ENCODE measurements around the gene EFNA2.

Gene EFNA2

GRCh38 chr19:1268226-1269064 is 17.2 kb upstream of the EFNA2 start:
- Histone ChIP-seq H2AFZ (ENCODE audit: low read length) (peak overlapping the region; percentile 81), H3K14ac (ENCODE audit: low read length) (peak overlapping the region; percentile 40), H2BK120ac (ENCODE audit: low read depth, low read length) (peak overlapping the region; percentile 73), H3K9me3 (replicated peaks in 1 of 2; ENCODE audit: control insufficient read depth in 2 of 2, insufficient read depth in 1 of 2, low read depth in 1 of 2, low read length in 2 of 2) (no peaks in the 10 kb centered on the region), H3K9ac (ENCODE audit: low read depth, low read length, poor library complexity) (peak overlapping the region; percentile 78), H2BK12ac (ENCODE audit: low read length) (peak overlapping the region; percentile 100), H2BK15ac (ENCODE audit: low read length) (peak overlapping the region; percentile 96), H3K27me3 (ENCODE audit: control insufficient read depth in 3 of 3, insufficient read depth in 3 of 3, low read depth in 1 of 3, low read length in 3 of 3) (peaks cover 0 to 2% (median 0%) of the 10 kb centered on the region in 3 experiments), H4K91ac (ENCODE audit: low read depth, low read length, poor library complexity) (peak overlapping the region; percentile 97), H3K4ac (ENCODE audit: low read length) (no peak overlapping the region), H3K4me3 (ENCODE audit: low read length in 2 of 2) (peak overlapping the region; percentile 30 to 32), H2AK5ac (ENCODE audit: low read depth, low read length) (peak overlapping the region; percentile 99), H3K36me3 (replicated peaks in 1 of 2; ENCODE audit: control insufficient read depth in 2 of 2, insufficient read depth in 2 of 2, low read length in 2 of 2) (peaks cover 27 to 39% of the 10 kb centered on the region in 2 donors), H3K18ac (ENCODE audit: low read length) (peak overlapping the region; percentile 86), H2BK5ac (ENCODE audit: low read length) (peak overlapping the region; percentile 84), H3K4me2 (ENCODE audit: insufficient read depth, low read length, poor library complexity, severe bottlenecking) (peak overlapping the region; percentile 90), H3K4me1 (ENCODE audit: control insufficient read depth in 2 of 2, insufficient read depth in 1 of 2, low read depth in 1 of 2, low read length in 2 of 2) (peaks cover 46 to 55% of the 10 kb centered on the region in 2 donors), H3K23ac (ENCODE audit: low read depth, low read length, poor library complexity) (peak overlapping the region; percentile 100), H4K8ac (ENCODE audit: low read depth, low read length) (peak overlapping the region; percentile 48), H3K79me1 (ENCODE audit: low read depth, low read length) (peaks cover 20% of the 10 kb centered on the region), H3K27ac (replicated peaks; ENCODE audit: low read length) (peak overlapping the region; percentile 43)
- no peak for DNase-seq (ENCODE audit: low spot score)
- WGBS, 2 donors (ENCODE audit: extremely low coverage in 2 of 2, insufficient read length in 2 of 2, insufficient replicate concordance in 1 of 2): 100% methylated on average over 3 of the region's 40 CpGs; no CpG with 5 or more reads in 1 of the 2 donors

- Histone ChIP-seq H3K4ac (ENCODE audit: low read length) (peak within 1 kb of the TSS; percentile 98), H2AFZ (ENCODE audit: low read length) (peak within 1 kb of the TSS; percentile 81), H2BK12ac (ENCODE audit: low read length) (peak within 1 kb of the TSS; percentile 100), H2BK15ac (ENCODE audit: low read length) (peak within 1 kb of the TSS; percentile 96), H3K27ac (replicated peaks; ENCODE audit: low read length) (peak within 1 kb of the TSS; percentile 96), H2AK5ac (ENCODE audit: low read depth, low read length) (peak within 1 kb of the TSS; percentile 99), H4K8ac (ENCODE audit: low read depth, low read length) (peak within 1 kb of the TSS; percentile 96), H3K23ac (ENCODE audit: low read depth, low read length, poor library complexity) (peak within 1 kb of the TSS; percentile 100), H3K9ac (ENCODE audit: low read depth, low read length, poor library complexity) (peak within 1 kb of the TSS; percentile 100), H3K14ac (ENCODE audit: low read length) (peak within 1 kb of the TSS; percentile 40), H3K4me3 (ENCODE audit: low read length in 2 of 2) (peak within 1 kb of the TSS; percentile 86 to 88), H3K36me3 (replicated peaks in 1 of 2; ENCODE audit: control insufficient read depth in 2 of 2, insufficient read depth in 2 of 2, low read length in 2 of 2) (peaks cover 33 to 45% of the 10 kb centered on the region in 2 donors), H2BK120ac (ENCODE audit: low read depth, low read length) (peak within 1 kb of the TSS; percentile 73), H2BK5ac (ENCODE audit: low read length) (peak within 1 kb of the TSS; percentile 98), H3K27me3 (ENCODE audit: control insufficient read depth in 3 of 3, insufficient read depth in 3 of 3, low read depth in 1 of 3, low read length in 3 of 3) (peaks cover 0 to 2% (median 0%) of the 10 kb centered on the region in 3 experiments), H3K9me3 (replicated peaks in 1 of 2; ENCODE audit: control insufficient read depth in 2 of 2, insufficient read depth in 1 of 2, low read depth in 1 of 2, low read length in 2 of 2) (no peaks in the 10 kb centered on the region), H3K4me2 (ENCODE audit: insufficient read depth, low read length, poor library complexity, severe bottlenecking) (peak within 1 kb of the TSS; percentile 90), H3K18ac (ENCODE audit: low read length) (peak within 1 kb of the TSS; percentile 99), H3K4me1 (ENCODE audit: control insufficient read depth in 2 of 2, insufficient read depth in 1 of 2, low read depth in 1 of 2, low read length in 2 of 2) (peaks cover 46 to 54% of the 10 kb centered on the region in 2 donors), H3K79me1 (ENCODE audit: low read depth, low read length) (peaks cover 20% of the 10 kb centered on the region), H4K91ac (ENCODE audit: low read depth, low read length, poor library complexity) (peak within 1 kb of the TSS; percentile 99)
- no CpG with 5 or more reads among the region's 50 CpGs for WGBS, 2 donors (ENCODE audit: extremely low coverage in 2 of 2, insufficient read length in 2 of 2, insufficient replicate concordance in 1 of 2)
- peak; percentile 98 for DNase-seq (ENCODE audit: low spot score)
These were observed 16.6 kb upstream of the EFNA2 start, which contains the start of gene CIRBP for GRCh38 chr19:1269065-1269477. Gene CIRBP, plus strand, starts transcription at chr19:1269332. Its CDS starts 1,602 bp downstream, at chr19:1270934.

GRCh38 chr19:1269478-1270212 is 16.0 kb upstream of the EFNA2 start:
- Histone ChIP-seq H3K4me3 (ENCODE audit: low read length in 2 of 2) (peak overlapping the region; percentile 86 to 88), H2BK120ac (ENCODE audit: low read depth, low read length) (no peak overlapping the region), H3K4me2 (ENCODE audit: insufficient read depth, low read length, poor library complexity, severe bottlenecking) (peak overlapping the region; percentile 79), H3K14ac (ENCODE audit: low read length) (no peak overlapping the region), H3K27me3 (ENCODE audit: control insufficient read depth in 3 of 3, insufficient read depth in 3 of 3, low read depth in 1 of 3, low read length in 3 of 3) (peaks cover 0 to 2% (median 0%) of the 10 kb centered on the region in 3 experiments), H3K4ac (ENCODE audit: low read length) (peak overlapping the region; percentile 98), H3K79me1 (ENCODE audit: low read depth, low read length) (peaks cover 20% of the 10 kb centered on the region), H2AK5ac (ENCODE audit: low read depth, low read length) (peak overlapping the region; percentile 91), H3K27ac (replicated peaks; ENCODE audit: low read length) (peak overlapping the region; percentile 96), H4K8ac (ENCODE audit: low read depth, low read length) (peak overlapping the region; percentile 96), H2BK5ac (ENCODE audit: low read length) (peak overlapping the region; percentile 98), H2AFZ (ENCODE audit: low read length) (no peak overlapping the region), H2BK15ac (ENCODE audit: low read length) (no peak overlapping the region), H3K36me3 (replicated peaks in 1 of 2; ENCODE audit: control insufficient read depth in 2 of 2, insufficient read depth in 2 of 2, low read length in 2 of 2) (peaks cover 37 to 51% of the 10 kb centered on the region in 2 donors), H2BK12ac (ENCODE audit: low read length) (no peak overlapping the region), H3K4me1 (ENCODE audit: control insufficient read depth in 2 of 2, insufficient read depth in 1 of 2, low read depth in 1 of 2, low read length in 2 of 2) (peaks cover 43 to 52% of the 10 kb centered on the region in 2 donors), H3K23ac (ENCODE audit: low read depth, low read length, poor library complexity) (peak overlapping the region; percentile 100), H3K9me3 (replicated peaks in 1 of 2; ENCODE audit: control insufficient read depth in 2 of 2, insufficient read depth in 1 of 2, low read depth in 1 of 2, low read length in 2 of 2) (no peaks in the 10 kb centered on the region), H3K9ac (ENCODE audit: low read depth, low read length, poor library complexity) (peak overlapping the region; percentile 100), H4K91ac (ENCODE audit: low read depth, low read length, poor library complexity) (peak overlapping the region; percentile 99), H3K18ac (ENCODE audit: low read length) (peak overlapping the region; percentile 99)
- DNase-seq (ENCODE audit: low spot score): no peak
- WGBS, 2 donors (ENCODE audit: extremely low coverage in 2 of 2, insufficient read length in 2 of 2, insufficient replicate concordance in 1 of 2): no CpG with 5 or more reads among the region's 64 CpGs

Data from neuronal stem cell (in vitro differentiated cells).